NAMALWA (cell line): Measurements from ENCODE around the gene TENM4.

Experiments used
- DNase-seq: peaks from one replicate; pipeline ENCODE4 v3.0.0-alpha.2; 2015; ENCODE audit warnings: low spot score

TENM4 gene

GRCh38 chr11:78706551-78706950 is 734.3 kb downstream of the TENM4 start:
- no peak for DNase-seq

GRCh38 chr11:78704811-78705210 is 736.0 kb downstream of the TENM4 start:
- DNase-seq = no peak

- DNase-seq = no peak
These were observed 741.2 kb downstream of the TENM4 start for GRCh38 chr11:78699609-78700135.

- no peak for DNase-seq
These were observed 742.2 kb downstream of the TENM4 start for GRCh38 chr11:78698612-78699011.

- DNase-seq = no peak
These were observed 744.7 kb downstream of the TENM4 start for GRCh38 chr11:78696177-78696576.

GRCh38 chr11:78694152-78694551 is 746.7 kb downstream of the TENM4 start:
- no peak for DNase-seq

GRCh38 chr11:78691215-78691614 is 749.6 kb downstream of the TENM4 start:
- no peak for DNase-seq

- DNase-seq = no peak
These were observed 750.4 kb downstream of the TENM4 start for GRCh38 chr11:78690352-78690987.

- no peak for DNase-seq
These were observed 751.2 kb downstream of the TENM4 start for GRCh38 chr11:78689585-78690153.

GRCh38 chr11:78689101-78689500 is 751.7 kb downstream of the TENM4 start:
- DNase-seq = no peak

- DNase-seq = no peak
These were observed 752.4 kb downstream of the TENM4 start for GRCh38 chr11:78688460-78688859.

- DNase-seq = no peak
These were observed 755.7 kb downstream of the TENM4 start for GRCh38 chr11:78685156-78685555.

- no peak for DNase-seq
These were observed 756.5 kb downstream of the TENM4 start for GRCh38 chr11:78684377-78684776.

GRCh38 chr11:78683774-78684173 is 757.1 kb downstream of the TENM4 start:
- no peak for DNase-seq

GRCh38 chr11:78676026-78676557 is 764.7 kb downstream of the TENM4 start:
- DNase-seq = no peak

- no peak for DNase-seq
These were observed 767.8 kb downstream of the TENM4 start for GRCh38 chr11:78672850-78673620.

- DNase-seq = no peak
These were observed 771.6 kb downstream of the TENM4 start for GRCh38 chr11:78669249-78669648.

- no peak for DNase-seq
These were observed 773.4 kb downstream of the TENM4 start for GRCh38 chr11:78667461-78667860.

- DNase-seq = no peak
These were observed 774.1 kb downstream of the TENM4 start for GRCh38 chr11:78666675-78667160.

GRCh38 chr11:78664636-78665035 is 776.2 kb downstream of the TENM4 start:
- no peak for DNase-seq

GRCh38 chr11:78662811-78663210 is 778.0 kb downstream of the TENM4 start:
- DNase-seq = no peak

GRCh38 chr11:78660471-78660870 is 780.4 kb downstream of the TENM4 start:
- no peak for DNase-seq
